GM21825 (cell line): ENCODE results near the gene B4GALNT4.
A peak's percentile ranks its signal among the peaks of the same experiment; 100 is the strongest.
"Not testable (repeated sequence)": the region's sequence is repeated elsewhere in the genome, so short reads cannot be mapped to it uniquely, and the experiment has no call there.

Experiments used
- ATAC-seq: cut with Tn5 transposase; IDR thresholded peaks from one replicate; pipeline ENCODE4 v1.9.1; 2021; ENCODE audit warnings: mild to moderate bottlenecking, moderate library complexity; ENCODE audit not compliant: unreplicated experiment

The B4GALNT4 gene

DNA sequence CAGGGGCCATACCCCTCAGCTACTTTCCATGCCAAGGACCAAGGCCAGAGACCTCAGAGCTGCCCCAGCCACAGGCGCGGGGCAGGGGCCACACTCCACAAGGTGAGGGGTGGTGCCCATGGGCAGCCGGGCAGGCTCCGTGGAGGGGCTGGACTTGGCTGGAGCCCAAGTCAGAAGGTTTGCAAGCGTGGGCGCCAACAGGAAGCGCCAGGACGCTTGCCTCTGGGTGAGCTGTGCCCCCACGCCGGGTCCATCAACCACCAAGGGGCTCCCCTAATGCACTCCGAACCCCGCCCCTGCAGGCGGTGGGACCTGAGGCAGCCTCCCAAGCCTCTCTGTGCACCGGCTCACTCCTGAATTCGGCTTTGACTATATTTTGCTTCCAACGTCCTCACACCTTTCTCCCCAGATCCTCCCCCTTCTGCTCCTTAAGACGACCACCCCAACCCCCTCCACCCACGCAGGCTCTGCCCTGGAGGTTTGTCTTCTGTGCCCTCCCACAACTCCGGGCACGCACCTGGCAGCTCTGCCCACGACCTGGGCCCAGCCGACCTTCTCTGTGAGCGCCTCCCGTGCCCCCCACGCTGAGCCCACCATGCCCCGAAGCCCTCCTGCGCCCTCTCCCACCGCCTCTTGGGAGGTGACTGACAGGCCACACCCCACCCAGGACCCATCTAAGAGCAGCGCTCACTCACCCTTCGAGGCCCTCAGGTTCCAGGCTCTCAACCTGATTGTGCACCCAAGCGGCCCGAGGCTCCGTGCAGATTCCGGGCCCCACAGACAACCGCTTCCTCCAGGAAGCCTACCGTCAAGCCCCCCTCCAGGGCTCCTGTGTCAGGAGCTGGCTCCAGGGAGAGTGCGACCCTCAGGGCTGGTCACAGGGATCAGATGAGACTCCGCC, 22.1 kb downstream of the B4GALNT4 start:
- no peak for ATAC-seq

DNA sequence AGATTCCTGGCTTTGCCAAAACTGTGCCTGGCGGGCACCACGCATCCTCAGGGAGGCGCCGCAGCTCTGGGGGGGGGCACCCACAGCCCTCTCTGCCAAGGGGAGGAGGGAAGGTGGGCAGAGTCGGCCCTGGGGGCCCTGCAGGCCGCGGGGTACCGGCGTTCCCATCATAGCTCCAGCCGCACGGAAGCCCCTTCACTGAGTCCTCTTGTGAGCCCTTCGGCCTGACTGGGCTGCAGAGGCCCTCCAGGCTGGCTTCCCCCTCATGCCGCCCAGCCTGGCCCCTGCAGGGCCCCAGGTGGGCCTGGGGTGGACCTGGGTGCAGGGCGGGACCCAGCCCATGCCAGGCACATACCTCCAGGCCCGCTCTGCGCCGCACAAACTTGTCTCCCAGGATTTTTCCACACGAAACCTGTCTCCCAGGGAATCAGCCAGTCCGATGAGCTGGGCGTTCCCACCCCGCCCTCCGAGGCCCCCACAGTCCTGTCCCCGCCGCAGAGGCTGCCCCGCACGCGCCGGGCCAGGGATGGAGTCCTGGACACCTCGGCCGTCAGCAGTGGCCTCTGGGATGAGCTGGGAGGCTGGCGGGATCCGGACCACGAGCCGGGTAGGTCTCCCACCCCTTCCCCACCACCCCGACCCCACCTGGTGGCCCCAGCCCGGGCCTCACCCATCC, 22.9 kb downstream of the B4GALNT4 start:
- no peak for ATAC-seq

DNA sequence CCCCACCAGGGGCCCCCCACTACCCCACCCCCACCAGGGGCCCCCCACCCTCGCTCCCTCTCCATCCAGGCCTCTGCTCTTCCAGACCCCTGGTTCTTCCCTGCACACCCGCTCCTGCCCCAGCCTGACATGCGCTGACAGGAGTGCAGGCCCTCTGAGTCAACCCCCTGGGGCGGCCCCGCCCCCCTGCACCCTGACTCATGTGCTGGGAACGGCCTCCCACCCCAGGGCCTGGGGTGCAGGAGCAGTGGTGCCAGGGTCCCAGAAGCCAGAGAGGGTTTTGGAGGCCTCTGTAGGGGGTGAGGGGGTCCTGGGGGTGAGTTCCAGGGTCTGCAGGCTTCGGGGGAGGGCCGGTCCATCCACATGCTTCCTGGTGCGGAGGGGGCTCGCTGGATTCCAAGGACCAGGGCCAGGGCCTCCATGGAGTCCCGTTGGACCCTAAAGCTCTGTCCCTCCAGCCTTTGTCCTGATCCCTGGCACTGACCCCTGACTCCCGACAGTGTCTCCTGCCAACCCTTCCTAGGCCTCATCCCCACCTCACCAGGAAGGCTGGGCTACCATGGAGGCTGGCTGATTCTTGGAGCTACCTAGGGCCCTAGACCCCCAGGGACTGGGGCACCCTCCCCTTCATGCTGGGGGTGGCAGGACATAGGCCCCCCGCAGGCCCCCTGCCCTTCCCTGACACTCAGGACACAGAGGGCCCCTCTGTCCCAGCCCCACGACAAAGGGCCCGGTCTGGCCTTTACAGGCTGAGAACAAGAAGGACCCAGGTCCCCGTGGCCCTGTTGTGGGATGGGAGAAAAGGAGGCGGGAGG, 24.1 kb downstream of the B4GALNT4 start:
- no peak for ATAC-seq

DNA sequence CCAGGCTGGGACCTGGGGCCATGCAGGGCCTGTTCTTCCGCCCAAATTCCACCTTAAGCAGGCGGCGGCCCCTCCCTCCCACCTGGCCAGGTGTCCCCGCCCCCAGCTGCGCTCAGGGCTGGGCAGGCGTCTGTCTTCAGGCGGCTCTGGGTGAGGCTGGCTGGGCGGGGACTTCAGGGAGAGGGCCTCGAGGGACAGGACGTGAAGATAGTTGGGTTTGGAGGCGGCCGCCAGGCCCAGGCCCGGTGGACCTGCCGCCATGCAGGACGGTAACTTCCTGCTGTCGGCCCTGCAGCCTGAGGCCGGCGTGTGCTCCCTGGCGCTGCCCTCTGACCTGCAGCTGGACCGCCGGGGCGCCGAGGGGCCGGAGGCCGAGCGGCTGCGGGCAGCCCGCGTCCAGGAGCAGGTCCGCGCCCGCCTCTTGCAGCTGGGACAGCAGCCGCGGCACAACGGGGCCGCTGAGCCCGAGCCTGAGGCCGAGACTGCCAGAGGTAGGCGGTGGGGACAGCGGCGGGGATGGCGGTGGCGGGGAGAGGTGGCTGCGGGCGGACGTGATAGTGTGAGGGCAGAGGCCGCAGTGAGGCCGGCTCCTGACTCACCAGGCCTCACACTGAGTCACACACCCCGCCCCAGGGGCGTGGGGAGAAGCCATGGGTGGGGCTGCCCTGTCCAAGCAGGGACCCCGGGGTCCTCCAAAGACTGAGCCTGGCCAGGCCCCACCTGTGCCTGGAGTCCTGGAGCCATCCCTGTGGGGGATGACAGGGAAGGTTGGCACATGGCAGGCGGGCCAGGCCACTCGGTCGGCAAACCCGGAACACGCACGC, 24.9 kb downstream of the B4GALNT4 start, which contains the start of gene PKP3:
Gene PKP3, plus strand, starts transcription at position 176 of the 824 bp plus-strand sequence. Its CDS starts 84 bp downstream, at position 260.
- ATAC-seq, result no peak

DNA sequence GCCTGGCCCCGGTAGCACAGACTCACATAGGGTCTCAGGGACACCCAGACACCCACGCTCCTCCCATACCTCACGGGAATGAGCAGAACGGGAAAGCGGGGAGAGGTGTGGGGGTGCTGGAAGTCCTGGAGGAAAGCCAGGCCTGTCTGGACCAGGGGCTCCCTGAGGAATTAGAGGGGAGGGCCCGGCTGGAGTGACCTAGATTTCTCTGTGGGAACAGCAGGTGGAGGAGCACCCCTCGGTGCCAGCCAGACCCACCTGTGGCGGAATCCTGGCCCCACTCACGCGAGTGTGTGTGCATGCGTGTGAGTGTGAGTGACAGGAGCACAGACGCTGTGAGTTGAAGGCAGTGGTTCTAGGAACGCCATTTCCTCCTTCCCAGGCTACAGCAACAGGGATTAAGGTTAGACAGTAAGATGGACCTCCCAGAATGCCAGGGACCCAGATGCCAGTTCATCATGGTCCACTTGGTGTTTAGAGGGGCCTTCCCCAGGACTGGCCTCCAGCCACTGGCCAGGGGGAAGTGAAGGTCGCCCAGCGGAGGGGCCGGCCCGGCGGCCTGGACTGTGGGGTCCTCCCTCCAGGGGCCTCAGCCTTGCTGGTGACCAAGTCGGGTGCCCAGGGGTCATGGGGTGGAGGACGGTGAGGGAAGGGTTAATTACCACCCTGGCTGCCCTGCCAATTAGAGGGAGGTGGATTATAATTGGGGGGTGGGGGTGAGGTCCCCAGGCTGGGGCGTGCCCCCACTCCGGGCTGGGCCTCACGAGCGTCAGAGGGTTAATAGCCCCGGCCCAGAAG, 25.8 kb downstream of the B4GALNT4 start:
- no peak for ATAC-seq

DNA sequence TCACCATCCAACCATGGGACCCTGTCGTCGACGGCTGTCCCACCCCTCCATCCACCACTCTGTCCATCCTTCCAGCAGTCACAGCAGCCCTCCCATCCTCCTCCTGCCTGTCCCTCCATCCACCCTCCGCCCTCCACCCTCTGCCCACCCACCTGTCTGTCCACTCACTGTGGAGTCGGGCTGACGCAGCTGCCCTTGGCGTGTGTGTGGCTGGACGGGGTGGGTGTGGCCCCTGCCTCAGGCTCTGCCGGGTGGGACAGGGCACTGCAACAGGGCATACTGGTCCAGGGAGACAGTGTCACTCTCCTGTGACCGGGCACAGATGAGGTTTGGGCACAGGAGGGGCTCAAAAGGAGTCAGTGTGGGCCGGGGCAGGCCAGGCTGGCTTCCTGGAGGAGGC, 26.6 kb downstream of the B4GALNT4 start:
- no peak for ATAC-seq

DNA sequence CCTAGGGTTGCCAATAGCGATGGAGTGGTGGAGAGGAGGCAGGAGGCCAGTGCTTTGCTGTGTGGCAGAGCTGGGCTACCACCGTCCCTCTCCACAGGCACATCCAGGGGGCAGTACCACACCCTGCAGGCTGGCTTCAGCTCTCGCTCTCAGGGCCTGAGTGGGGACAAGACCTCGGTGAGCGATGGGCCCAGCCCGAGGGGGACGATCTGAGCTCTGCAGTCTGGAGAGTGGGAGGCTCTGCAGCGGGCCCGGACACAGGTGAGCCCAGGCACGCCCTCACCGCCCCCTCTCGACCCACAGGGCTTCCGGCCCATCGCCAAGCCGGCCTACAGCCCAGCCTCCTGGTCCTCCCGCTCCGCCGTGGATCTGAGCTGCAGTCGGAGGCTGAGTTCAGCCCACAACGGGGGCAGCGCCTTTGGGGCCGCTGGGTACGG, 27.2 kb downstream of the B4GALNT4 start:
- ATAC-seq, result peak; percentile 20

DNA sequence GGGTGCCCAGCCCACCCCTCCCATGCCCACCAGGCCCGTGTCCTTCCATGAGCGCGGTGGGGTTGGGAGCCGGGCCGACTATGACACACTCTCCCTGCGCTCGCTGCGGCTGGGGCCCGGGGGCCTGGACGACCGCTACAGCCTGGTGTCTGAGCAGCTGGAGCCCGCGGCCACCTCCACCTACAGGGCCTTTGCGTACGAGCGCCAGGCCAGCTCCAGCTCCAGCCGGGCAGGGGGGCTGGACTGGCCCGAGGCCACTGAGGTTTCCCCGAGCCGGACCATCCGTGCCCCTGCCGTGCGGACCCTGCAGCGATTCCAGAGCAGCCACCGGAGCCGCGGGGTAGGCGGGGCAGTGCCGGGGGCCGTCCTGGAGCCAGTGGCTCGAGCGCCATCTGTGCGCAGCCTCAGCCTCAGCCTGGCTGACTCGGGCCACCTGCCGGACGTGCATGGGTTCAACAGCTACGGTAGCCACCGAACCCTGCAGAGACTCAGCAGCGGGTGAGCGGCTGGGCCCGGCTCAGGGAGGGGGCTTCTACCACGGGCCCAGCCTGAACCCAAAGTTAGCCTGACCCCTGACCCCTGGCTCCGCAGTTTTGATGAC, 27.7 kb downstream of the B4GALNT4 start:
- ATAC-seq, result peak; percentile 61

DNA sequence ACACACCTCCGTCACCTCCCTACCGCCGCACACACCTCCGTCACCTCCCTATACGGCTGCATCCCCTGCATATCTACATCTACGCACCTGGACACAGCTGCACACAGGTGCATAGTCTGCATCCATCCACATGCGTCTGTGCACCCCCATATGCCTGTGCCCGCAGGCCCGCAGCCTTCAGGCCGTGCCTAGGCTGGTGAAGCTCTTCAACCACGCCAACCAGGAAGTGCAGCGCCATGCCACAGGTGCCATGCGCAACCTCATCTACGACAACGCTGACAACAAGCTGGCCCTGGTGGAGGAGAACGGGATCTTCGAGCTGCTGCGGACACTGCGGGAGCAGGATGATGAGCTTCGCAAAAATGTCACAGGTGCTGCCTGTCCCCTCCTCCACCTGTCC, 29.5 kb downstream of the B4GALNT4 start:
- no peak for ATAC-seq

DNA sequence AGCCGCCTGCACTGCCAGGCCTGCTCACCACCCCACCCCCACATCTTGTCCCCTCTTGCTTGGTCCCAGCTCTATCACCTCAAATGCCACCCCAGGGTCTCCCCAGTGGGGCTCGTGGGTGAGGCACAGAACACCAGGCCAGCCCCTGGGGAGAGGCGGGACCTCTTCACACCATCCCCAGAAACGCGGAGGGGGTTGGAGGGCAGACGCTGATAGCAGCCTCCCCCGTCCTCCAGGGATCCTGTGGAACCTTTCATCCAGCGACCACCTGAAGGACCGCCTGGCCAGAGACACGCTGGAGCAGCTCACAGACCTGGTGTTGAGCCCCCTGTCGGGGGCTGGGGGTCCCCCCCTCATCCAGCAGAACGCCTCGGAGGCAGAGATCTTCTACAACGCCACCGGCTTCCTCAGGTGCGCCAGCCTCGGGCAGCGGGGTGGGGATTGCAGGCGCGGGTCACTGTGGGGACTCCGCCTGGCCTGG, 30.5 kb downstream of the B4GALNT4 start:
- no peak for ATAC-seq

DNA sequence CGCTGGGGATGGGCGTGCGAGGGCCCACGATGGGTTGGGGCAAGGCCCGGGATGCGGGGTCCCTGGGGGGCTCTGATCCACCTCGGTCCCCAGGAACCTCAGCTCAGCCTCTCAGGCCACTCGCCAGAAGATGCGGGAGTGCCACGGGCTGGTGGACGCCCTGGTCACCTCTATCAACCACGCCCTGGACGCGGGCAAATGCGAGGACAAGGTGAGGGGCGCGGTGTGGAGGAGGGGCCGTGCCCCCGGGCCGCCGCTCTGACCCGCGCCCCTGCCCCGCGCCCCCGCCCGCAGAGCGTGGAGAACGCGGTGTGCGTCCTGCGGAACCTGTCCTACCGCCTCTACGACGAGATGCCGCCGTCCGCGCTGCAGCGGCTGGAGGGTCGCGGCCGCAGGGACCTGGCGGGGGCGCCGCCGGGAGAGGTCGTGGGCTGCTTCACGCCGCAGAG, 31.0 kb downstream of the B4GALNT4 start:
- ATAC-seq, result no peak

DNA sequence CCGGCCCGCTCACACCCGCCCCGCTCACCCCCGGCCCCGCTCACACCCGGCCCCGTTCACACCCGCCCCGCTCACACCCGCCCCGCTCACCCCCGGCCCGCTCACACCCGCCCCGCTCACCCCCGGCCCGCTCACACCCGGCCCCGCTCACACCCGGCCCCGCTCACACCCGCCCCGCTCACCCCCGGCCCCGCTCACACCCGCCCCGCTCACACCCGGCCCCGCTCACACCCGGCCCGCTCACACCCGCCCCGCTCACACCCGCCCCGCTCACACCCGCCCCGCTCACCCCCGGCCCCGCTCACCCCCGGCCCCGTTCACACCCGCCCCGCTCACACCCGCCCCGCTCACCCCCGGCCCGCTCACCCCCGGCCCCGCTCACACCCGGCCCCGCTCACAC, 31.9 kb downstream of the B4GALNT4 start:
- not testable (repeated sequence) for ATAC-seq

DNA sequence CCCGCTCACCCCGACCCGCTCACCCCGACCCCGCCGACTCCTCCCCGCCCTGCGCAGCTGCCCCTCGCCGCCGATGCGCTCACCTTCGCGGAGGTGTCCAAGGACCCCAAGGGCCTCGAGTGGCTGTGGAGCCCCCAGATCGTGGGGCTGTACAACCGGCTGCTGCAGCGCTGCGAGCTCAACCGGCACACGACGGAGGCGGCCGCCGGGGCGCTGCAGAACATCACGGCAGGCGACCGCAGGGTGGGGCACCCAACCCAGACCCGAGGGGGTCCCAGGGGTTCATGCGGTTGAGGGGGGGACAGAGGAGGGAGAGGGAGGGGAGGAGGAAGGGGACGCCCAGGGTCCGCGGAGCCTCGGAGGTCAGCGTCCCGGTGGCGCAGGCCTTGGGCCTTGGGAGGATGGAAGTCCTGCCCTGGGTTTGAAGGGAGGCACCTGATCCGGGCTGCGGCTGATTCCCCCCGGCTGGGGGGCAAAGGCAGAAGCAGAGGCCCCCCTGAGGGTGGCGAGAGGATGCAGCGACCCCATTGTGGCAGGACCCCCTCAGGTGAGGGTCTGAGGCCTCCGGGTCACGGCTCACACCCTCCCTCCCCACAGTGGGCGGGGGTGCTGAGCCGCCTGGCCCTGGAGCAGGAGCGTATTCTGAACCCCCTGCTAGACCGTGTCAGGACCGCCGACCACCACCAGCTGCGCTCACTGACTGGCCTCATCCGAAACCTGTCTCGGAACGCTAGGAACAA, 33.9 kb downstream of the B4GALNT4 start:
- no peak for ATAC-seq

DNA sequence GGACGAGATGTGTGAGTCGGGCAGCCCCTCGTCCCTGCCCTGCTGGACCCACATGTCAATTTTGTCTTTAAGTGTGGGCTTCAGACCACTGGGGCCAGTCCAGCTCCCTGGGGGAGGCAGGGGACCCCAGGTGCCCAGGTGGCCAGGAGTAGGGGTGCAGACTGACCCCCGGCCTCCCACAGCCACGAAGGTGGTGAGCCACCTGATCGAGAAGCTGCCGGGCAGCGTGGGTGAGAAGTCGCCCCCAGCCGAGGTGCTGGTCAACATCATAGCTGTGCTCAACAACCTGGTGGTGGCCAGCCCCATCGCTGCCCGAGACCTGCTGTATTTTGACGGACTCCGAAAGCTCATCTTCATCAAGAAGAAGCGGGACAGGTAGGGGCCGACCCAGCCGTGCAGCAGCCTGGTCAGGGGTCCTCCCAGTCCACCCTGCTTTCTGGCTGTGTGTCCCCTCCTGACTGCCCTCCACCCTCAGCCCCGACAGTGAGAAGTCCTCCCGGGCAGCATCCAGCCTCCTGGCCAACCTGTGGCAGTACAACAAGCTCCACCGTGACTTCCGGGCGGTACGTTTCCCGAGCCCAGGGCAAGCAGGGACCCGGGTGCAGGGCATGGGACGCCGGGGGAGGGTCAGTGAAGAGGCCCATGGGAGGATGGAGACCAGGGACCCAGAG, 34.6 kb downstream of the B4GALNT4 start:
- no peak for ATAC-seq

DNA sequence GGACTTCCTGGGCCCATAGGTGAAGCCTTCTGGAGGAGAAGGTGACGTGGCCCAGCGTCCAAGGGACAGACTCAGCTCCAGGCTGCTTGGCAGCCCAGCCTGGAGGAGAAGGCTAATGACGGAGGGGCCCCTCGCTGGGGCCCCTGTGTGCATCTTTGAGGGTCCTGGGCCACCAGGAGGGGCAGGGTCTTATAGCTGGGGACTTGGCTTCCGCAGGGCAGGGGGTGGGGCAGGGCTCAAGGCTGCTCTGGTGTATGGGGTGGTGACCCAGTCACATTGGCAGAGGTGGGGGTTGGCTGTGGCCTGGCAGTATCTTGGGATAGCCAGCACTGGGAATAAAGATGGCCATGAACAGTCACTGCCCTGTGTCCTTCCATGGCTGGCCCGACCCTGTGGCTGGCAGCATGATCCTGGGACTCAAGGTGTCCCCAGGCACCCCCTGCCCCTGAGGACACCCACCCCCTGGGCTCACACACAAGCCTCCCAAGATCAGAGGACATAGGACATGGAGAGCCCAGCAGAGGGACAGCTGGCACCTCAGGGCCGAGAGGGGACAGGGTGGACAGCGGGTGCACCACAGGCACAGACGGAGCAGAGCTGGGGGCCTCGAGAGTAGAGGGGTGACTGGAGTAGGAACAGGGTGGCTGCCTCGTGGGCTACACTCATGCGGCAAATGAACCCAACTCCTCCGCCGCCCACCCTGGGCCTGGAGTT, 35.4 kb downstream of the B4GALNT4 start:
- ATAC-seq, result no peak

DNA sequence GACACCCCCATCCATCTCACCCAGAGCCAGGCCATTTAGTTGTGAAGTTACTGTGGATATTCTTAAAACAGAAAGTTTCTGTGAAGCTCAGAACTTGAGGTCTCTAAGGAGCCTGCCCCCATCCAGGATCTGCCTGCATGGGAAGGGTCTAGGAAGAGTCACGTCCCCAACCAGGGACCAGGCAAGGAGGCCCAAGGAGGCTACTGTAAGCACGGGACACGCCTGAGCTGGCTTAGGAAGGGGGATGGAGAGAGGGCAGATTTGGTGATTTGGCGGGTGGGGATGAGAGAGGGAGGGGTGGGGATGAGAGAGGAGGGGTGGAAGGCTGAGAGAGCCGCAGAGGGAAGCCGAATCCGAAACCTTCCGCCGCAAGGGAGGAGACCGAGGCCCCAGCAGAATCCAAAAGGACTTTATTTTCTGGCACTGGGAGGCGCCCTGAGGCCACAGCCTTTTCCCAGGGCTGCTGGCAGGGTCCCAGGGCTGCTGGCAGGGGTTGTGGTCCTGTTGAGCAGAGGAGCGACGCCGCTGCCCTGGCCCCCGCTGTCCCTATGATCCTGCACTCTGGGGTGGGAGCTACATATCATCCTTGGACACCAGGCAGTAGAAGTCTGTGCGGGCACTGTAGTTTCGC, 36.1 kb downstream of the B4GALNT4 start:
- ATAC-seq, result no peak
